ENCODE results near the gene CBLN3. TPM values are rescaled to one million over a fixed set of nuclear protein-coding genes. Genes with fewer than 3 reads are reported as not detected.

The CBLN3 gene
- total RNA-seq, 1 donor from 2014 or later: 61.1 TPM

GRCh38 chr14:24378981-24379906 lies 50.2 kb downstream of the CBLN3 start:
- DNase-seq (no peak), ATAC-seq (ENCODE audit: low read depth) (no peak)
- H3K36me3 Mint-ChIP-seq (ENCODE audit: low read depth): no peaks in the 10 kb centered on the region
- intact Hi-C loops (cut with micrococcal nuclease): no loop called here
- H3K4me3 Mint-ChIP-seq: no peak overlapping the region
- H3K27me3 Mint-ChIP-seq: peaks cover 2% of the 10 kb centered on the region
- H3K27ac Mint-ChIP-seq: no peak overlapping the region
- ChIA-PET CTCF (interaction anchor here (1.4 kb wide), 1 partner anchor 13 kb away, joined by 3 read pairs; no protein-coding TSS in a partner anchor), POLR2A (interaction anchor here (1.4 kb wide), 1 partner anchor 50 kb away, joined by 6 read pairs; the partner anchor contains the start of genes CBLN3 and KHNYN)
- TF ChIP-seq CTCF (IDR thresholded peaks at IDR 0.05): no peak
- H3K9me3 Mint-ChIP-seq: no peaks in the 10 kb centered on the region
- H3K4me1 Mint-ChIP-seq: no peaks in the 10 kb centered on the region

DNA sequence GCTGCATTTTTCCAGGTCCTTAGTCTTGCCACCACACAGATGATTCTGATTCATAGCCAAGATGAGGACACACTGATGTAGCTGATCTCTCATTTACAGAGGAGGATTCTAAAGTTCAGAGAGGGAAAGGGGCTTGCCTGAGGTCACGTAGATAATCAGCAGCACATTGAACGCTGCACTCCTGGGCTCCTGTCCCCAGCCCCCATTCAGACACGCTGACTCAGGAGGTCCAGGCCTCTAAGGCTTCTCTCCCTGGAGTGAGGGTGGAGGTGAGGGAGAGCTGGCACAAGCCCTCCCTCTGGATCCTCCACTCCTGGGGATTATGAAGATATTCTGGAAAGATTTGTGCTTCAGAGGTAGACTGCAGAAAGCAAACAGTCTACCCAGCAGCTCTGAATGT lies 51.1 kb downstream of the CBLN3 start:
- Mint-ChIP-seq H3K9me3 (no peaks in the 10 kb centered on the region), H3K4me1 (no peaks in the 10 kb centered on the region), H3K4me3 (no peak overlapping the region), H3K27me3 (no peaks in the 10 kb centered on the region), H3K36me3 (ENCODE audit: low read depth) (no peaks in the 10 kb centered on the region), H3K27ac (no peak overlapping the region)
- no peak for ATAC-seq (ENCODE audit: low read depth)
- no peak for TF ChIP-seq CTCF (IDR thresholded peaks at IDR 0.05)
- POLR2A ChIA-PET: interaction anchor here (0.5 to 1.4 kb wide), 2 partner anchors 45 to 51 kb away, joined by 3 to 6 read pairs; partner anchors contain the start of genes CBLN3 and KHNYN
- CTCF ChIA-PET: interaction anchor here (1.4 to 1.8 kb wide), 2 partner anchors 12 to 53 kb away, joined by 3 to 5 read pairs; no protein-coding TSS in a partner anchor
- DNase-seq: no peak
- intact Hi-C loops (cut with micrococcal nuclease): no loop called here

DNA sequence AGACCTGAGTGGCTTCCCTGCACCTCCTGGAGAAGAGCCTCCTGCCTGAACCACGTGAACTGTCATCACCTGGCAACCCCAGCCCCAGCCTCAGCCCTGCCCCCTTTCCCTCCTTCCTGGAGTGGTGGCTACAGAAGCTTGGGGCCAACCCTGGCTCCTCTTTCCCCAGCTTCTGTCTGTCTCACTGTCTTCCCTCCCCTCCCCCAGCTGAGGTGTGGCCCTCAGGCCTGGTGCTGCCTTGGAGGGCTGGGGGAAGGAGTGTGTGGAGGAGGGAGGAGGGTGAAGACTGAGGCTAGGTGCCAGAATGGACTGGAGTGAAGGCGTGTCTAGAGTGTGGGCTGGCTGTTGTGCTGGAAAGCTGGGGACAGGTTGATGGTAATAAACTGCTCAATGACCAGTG lies 51.8 kb downstream of the CBLN3 start:
- CTCF ChIA-PET: interaction anchor here (1.8 kb wide), 1 partner anchor 54 kb away, joined by 5 read pairs; no protein-coding TSS in a partner anchor
- Mint-ChIP-seq H3K4me1 (no peaks in the 10 kb centered on the region), H3K36me3 (ENCODE audit: low read depth) (no peaks in the 10 kb centered on the region), H3K4me3 (no peak overlapping the region), H3K27ac (no peak overlapping the region), H3K9me3 (no peaks in the 10 kb centered on the region), H3K27me3 (no peaks in the 10 kb centered on the region)
- TF ChIP-seq CTCF (IDR thresholded peaks at IDR 0.05): no peak
- POLR2A ChIA-PET: no interaction called here
- ATAC-seq (ENCODE audit: low read depth) (no peak), DNase-seq (no peak)
- intact Hi-C loops (cut with micrococcal nuclease): no loop called here

- Mint-ChIP-seq H3K27ac (no peak overlapping the region), H3K27me3 (no peaks in the 10 kb centered on the region), H3K36me3 (ENCODE audit: low read depth) (no peaks in the 10 kb centered on the region), H3K9me3 (no peaks in the 10 kb centered on the region), H3K4me1 (no peaks in the 10 kb centered on the region), H3K4me3 (no peak overlapping the region)
- CTCF ChIA-PET: interaction anchor here (1.8 kb wide), 1 partner anchor 54 kb away, joined by 5 read pairs; no protein-coding TSS in a partner anchor
- DNase-seq (no peak), ATAC-seq (ENCODE audit: low read depth) (no peak)
- POLR2A ChIA-PET: no interaction called here
- TF ChIP-seq CTCF (IDR thresholded peaks at IDR 0.05): no peak
- intact Hi-C loops (cut with micrococcal nuclease): no loop called here
Measured at GRCh38 chr14:24377126-24377525, 52.3 kb downstream of the CBLN3 start.

Other genes with a start within 250 kb of the CBLN3 start
- 76.4 and 80.3 TPM in 2 replicates for gene IPO4, start 240.9 kb downstream of the CBLN3 start, total RNA-seq
- 24.5 and 26.3 TPM in 2 replicates for gene TM9SF1, start 234.2 kb downstream of the CBLN3 start, total RNA-seq
- gene TSSK4, start 224.0 kb downstream of the CBLN3 start, total RNA-seq: 0.66 and 0.98 TPM in 2 replicates
- gene CHMP4A, start 216.2 kb downstream of the CBLN3 start, total RNA-seq: 88.5 and 117 TPM in 2 replicates
- gene MDP1, start 213.6 kb downstream of the CBLN3 start, total RNA-seq: 12.7 and 16.3 TPM in 2 replicates
- gene NEDD8, start 197.3 kb downstream of the CBLN3 start, total RNA-seq: 129 and 149 TPM in 2 replicates
- gene GMPR2, start 196.7 kb downstream of the CBLN3 start, total RNA-seq: 43.8 and 50.2 TPM in 2 replicates
- gene TINF2, start 187.0 kb downstream of the CBLN3 start, total RNA-seq: 197 and 205 TPM in 2 replicates
- 6.4 and 6.5 TPM in 2 replicates for gene TGM1, start 166.5 kb downstream of the CBLN3 start, total RNA-seq
- gene RABGGTA, start 158.1 kb downstream of the CBLN3 start, total RNA-seq: 53.6 and 70.5 TPM in 2 replicates
- 32.5 and 33.9 TPM in 2 replicates for gene DHRS1, start 129.9 kb downstream of the CBLN3 start, total RNA-seq
- gene NOP9, start 129.8 kb downstream of the CBLN3 start, total RNA-seq: 30.5 and 36.4 TPM in 2 replicates
- gene CIDEB, start 121.7 kb downstream of the CBLN3 start, total RNA-seq: 9.2 and 9.4 TPM in 2 replicates
- gene LTB4R2, start 119.5 kb downstream of the CBLN3 start, total RNA-seq: 7.7 and 9.1 TPM in 2 replicates
- gene LTB4R, start 118.2 kb downstream of the CBLN3 start, total RNA-seq: 8.2 and 8.6 TPM in 2 replicates
- 2.3 and 2.4 TPM in 2 replicates for gene ADCY4, start 94.6 kb downstream of the CBLN3 start, total RNA-seq
- gene RIPK3, start 89.7 kb downstream of the CBLN3 start, total RNA-seq: 38.9 and 39.2 TPM in 2 replicates
- gene NFATC4, start 61.5 kb downstream of the CBLN3 start, total RNA-seq: 9.4 and 11.2 TPM in 2 replicates
- 0.02 and 0.04 TPM in 2 replicates for gene NYNRIN, start 30.7 kb downstream of the CBLN3 start, total RNA-seq
- 121 and 130 TPM in 2 replicates for gene KHNYN, start 286 bp upstream of the CBLN3 start, total RNA-seq
- 70.6 and 80.0 TPM in 2 replicates for gene SDR39U1, start 13.1 kb upstream of the CBLN3 start, total RNA-seq
- gene CMA1, start 78.6 kb upstream of the CBLN3 start, total RNA-seq: not detected in 2 replicates
- gene CTSG, start 146.6 kb upstream of the CBLN3 start, total RNA-seq: not detected in 2 replicates
- 0.49 and 0.93 TPM in 2 replicates for gene GZMH, start 180.0 kb upstream of the CBLN3 start, total RNA-seq
- gene GZMB, start 204.5 kb upstream of the CBLN3 start, total RNA-seq: 2.3 and 2.9 TPM in 2 replicates